Testis (tissue), 3 donors: Measurements from ENCODE around the gene MXRA8. TPM values are rescaled to one million over a fixed set of nuclear protein-coding genes. Genes with fewer than 3 reads are reported as not detected.
A peak's percentile ranks its signal among the peaks of the same experiment; 100 is the strongest.

Experiments used
- DNase-seq: peaks from one replicate; pipeline ENCODE4 v3.0.0-alpha.2; 2019
- H3K27ac ChIP-seq, 2 donors: fragments of 200-600 bp; sonication (generic); one replicate each; pipeline ENCODE4 v1.5.1; 2019
- H3K27me3 ChIP-seq: fragments of 200-600 bp; sonication (generic); one replicate; pipeline ENCODE4 v1.5.1; 2019
- H3K36me3 ChIP-seq: fragments of 200-600 bp; sonication (generic); one replicate; pipeline ENCODE4 v1.5.1; 2017; ENCODE audit warnings: low read depth; ENCODE audit errors: missing control alignments
- H3K4me1 ChIP-seq: fragments of 200-600 bp; sonication (generic); one replicate; pipeline ENCODE4 v1.5.1; 2019
- H3K4me3 ChIP-seq, 2 donors: fragments of 200-600 bp; sonication (generic); one replicate each; pipeline ENCODE4 v1.5.1; 2017 to 2019
- H3K9me3 ChIP-seq: fragments of 200-600 bp; sonication (generic); one replicate; pipeline ENCODE4 v1.5.1; 2017
- POLR2A ChIP-seq: fragments of 450-650 bp; IDR thresholded peaks from one replicate; pipeline ENCODE4 v1.6.1; 2017; ENCODE audit warnings: antibody characterized with exemption, mild to moderate bottlenecking, moderate library complexity
- WGBS, 2 donors: methylation state at CpG; one replicate each; pipeline ENCODE4 v1.1.5; 2018; 5-methylcytosine and 5-hydroxymethylcytosine counted together
- intact Hi-C: fragments of 100-400 bp; cut with DNase I; formaldehyde crosslinking; loops from one replicate; pipeline ENCODE4 v1.15.1; 2023; ENCODE audit warnings: low total_unique reads
- polyA plus RNA-seq: library from polyadenylated mRNA; stranded (reverse); fragments of 350-450 nt; fragmentation: Illumina TruSeq; extraction: RNeasy Lipid Tissue Mini Kit (QIAGEN cat#74804); gene quantifications from one replicate; pipeline ENCODE4 v1.2.3, GENCODE V29; 2014; ENCODE audit warnings: low read depth, low replicate concordance; ENCODE audit not compliant: insufficient read depth
- total RNA-seq, 2 donors: library from RNA; depleted of rRNA; stranded (reverse); fragments of >200 nt; gene quantifications; one replicate each; pipeline ENCODE4 v1.2.3, GENCODE V29; 2016
- TF ChIP-seq, protein P1 (sequence below), 3 experiments: fragments of 450-650 bp in 2 of 3; fragments of 200-600 bp in 1 of 3; sonication (generic) in 1 of 3; IDR thresholded peaks; one replicate each; pipeline ENCODE4 v1.5.1; 2016 to 2019; ENCODE audit warnings: antibody characterized with exemption in 3 of 3, mild to moderate bottlenecking in 2 of 3, moderate library complexity in 1 of 3

The MXRA8 gene
- total and polyA plus RNA-seq, 3 donors from 2014 or later = 60.2 to 102 (median 63.3) TPM

DNA sequence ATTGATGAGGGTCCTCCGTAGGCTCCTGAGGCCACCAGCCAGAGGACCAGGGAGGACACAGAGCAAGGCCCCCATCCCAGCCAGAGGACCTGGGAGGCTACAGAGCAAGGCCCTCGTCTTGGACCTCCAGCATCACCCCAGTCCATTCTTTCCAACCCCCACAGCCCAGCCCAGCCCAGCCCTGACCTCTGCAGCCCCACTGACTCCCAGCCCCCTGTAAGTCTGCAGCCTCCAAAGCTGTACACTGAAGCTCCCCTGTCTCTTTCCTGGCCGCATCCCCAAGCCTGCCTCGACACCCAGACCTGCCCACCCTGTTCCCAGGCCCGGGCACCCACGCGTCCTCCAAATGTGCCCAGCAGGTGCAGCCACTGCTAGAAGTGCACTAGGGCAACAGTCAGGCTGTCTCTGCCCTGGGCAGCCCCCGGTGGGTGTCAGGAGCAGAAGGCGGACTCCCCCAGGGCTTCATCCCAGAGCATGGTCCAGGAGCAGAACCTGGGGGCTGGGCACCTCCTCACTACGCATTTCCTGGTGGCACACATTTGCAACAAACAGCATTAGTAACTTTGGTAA lies 11.2 kb downstream of the MXRA8 start:
- intact Hi-C loops = no loop called here
- H3K36me3 ChIP-seq = no peaks in the 10 kb centered on the region
- H3K4me1 ChIP-seq = peaks cover 42% of the 10 kb centered on the region
- no peak for DNase-seq
- H3K9me3 ChIP-seq = no peaks in the 10 kb centered on the region
- H3K4me3 ChIP-seq = no peak overlapping the region
- H3K27ac ChIP-seq = peak overlapping the region in 1 of 2 donors; percentile 65
- no peaks in the 10 kb centered on the region for H3K27me3 ChIP-seq
- TF ChIP-seq POLR2A = no peak
- TF ChIP-seq, protein P1, sequence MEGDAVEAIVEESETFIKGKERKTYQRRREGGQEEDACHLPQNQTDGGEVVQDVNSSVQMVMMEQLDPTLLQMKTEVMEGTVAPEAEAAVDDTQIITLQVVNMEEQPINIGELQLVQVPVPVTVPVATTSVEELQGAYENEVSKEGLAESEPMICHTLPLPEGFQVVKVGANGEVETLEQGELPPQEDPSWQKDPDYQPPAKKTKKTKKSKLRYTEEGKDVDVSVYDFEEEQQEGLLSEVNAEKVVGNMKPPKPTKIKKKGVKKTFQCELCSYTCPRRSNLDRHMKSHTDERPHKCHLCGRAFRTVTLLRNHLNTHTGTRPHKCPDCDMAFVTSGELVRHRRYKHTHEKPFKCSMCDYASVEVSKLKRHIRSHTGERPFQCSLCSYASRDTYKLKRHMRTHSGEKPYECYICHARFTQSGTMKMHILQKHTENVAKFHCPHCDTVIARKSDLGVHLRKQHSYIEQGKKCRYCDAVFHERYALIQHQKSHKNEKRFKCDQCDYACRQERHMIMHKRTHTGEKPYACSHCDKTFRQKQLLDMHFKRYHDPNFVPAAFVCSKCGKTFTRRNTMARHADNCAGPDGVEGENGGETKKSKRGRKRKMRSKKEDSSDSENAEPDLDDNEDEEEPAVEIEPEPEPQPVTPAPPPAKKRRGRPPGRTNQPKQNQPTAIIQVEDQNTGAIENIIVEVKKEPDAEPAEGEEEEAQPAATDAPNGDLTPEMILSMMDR (IDR thresholded peaks at IDR 0.05) = no peak
- WGBS, 2 donors = 63 to 68% methylated on average over 5 to 10 of the region's 10 CpGs

DNA sequence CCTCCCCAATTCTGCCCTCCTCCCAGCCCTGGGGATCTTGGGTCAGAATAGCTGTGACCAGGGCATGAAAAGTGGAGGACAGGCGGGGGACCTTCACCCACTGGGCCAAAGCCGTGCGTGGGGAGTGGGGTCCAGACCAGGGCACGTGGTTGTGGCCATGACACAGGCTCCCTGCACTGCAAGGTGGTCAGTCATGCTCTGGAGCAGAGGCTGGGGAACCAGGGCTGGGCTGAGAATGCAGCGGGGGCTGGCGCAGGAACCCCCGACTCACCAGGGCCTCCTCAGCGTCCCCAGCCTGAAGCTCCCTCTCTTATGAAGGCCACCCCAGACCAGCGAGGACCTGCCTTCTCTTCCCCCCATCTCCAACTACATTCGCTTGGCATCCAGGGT lies 11.9 kb downstream of the MXRA8 start:
- Histone ChIP-seq H3K36me3 (no peaks in the 10 kb centered on the region), H3K27me3 (no peaks in the 10 kb centered on the region), H3K4me3 (no peak overlapping the region), H3K9me3 (no peaks in the 10 kb centered on the region), H3K4me1 (peaks cover 35% of the 10 kb centered on the region), H3K27ac (no peak overlapping the region)
- 79 to 95% methylated on average over 10 of the region's 10 CpGs for WGBS, 2 donors
- no peak for DNase-seq
- TF ChIP-seq, protein P1 (IDR thresholded peaks at IDR 0.05) = no peak
- intact Hi-C loops = no loop called here

DNA sequence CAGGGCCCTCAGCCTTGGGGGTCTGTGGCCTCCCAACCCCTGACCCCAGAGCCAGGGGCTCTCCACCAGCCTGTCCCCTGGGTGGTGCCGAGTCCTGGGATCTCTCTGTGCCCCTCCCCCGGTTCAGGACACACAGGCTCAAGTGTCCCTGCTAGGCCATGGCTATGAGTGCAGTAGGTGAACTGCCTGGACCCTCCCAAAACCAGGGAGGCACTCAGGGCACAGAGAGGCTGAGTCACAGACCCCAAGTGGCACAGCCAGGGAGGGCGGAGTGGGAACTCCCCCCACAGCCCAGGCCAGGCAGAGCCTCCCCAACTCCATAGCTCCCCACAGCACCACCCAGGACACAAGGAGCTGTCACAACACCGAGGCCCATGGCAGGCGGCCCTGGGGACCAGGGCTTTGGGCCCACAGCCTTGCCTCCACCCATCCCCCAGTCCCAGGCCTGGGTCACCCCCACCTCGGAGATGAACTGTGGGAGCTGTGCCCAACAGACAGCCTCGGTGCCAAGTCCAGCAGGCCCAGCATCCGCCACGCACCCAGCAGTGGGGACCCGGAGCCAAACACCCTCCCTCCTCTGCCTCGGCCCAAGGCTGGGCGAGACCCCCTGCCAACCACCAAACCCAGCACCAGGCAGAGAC lies 12.4 kb downstream of the MXRA8 start:
- H3K4me3 ChIP-seq = no peak overlapping the region
- peaks cover 33% of the 10 kb centered on the region for H3K4me1 ChIP-seq
- intact Hi-C loops = no loop called here
- H3K9me3 ChIP-seq = no peaks in the 10 kb centered on the region
- TF ChIP-seq, protein P1 (IDR thresholded peaks at IDR 0.05) = no peak
- no peak for TF ChIP-seq POLR2A
- 55 to 57% methylated on average over 6 to 11 of the region's 12 CpGs for WGBS, 2 donors
- H3K27ac ChIP-seq = no peak overlapping the region
- no peaks in the 10 kb centered on the region for H3K27me3 ChIP-seq
- no peak for DNase-seq
- no peaks in the 10 kb centered on the region for H3K36me3 ChIP-seq

DNA sequence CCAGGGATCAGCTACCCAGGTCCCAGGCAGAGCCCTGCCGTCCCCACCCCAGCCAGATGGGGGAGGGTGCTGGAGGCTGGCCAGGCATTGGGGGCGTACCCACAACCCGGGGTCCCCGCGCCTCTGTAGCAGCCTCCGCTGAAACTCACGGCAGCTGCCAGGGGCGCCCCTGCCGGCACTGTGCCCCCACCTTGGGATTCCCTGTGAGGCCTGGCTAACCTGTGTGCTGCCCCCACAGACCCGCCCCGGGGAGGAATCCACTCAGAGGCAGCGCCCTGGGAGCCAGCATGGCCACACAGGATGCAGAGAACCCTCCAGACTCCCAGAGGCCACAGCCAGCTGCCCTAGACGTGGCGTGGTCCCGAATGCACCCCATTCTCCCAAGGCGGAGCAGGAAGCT lies 13.0 kb downstream of the MXRA8 start:
- intact Hi-C loops = no loop called here
- Histone ChIP-seq H3K27ac (no peak overlapping the region), H3K4me3 (no peak overlapping the region), H3K4me1 (peaks cover 33% of the 10 kb centered on the region), H3K9me3 (no peaks in the 10 kb centered on the region), H3K36me3 (no peaks in the 10 kb centered on the region), H3K27me3 (no peaks in the 10 kb centered on the region)
- DNase-seq = no peak
- TF ChIP-seq, protein P1 (IDR thresholded peaks at IDR 0.05) = no peak
- TF ChIP-seq POLR2A = no peak
- WGBS, 2 donors = 38 to 86% methylated on average over 7 to 13 of the region's 16 CpGs
